NT2/D1 (cell line): ENCODE measurements around the gene PTPRN2.

Experiments used
- SUZ12 ChIP-seq: IDR thresholded peaks from 2 replicates; pipeline ENCODE4 v1.6.1; 2011; ENCODE audit not compliant: insufficient read length, insufficient read depth; ENCODE audit errors: extremely low read depth
- YY1 ChIP-seq: IDR thresholded peaks from 2 replicates; pipeline ENCODE4 v1.6.1; 2011; ENCODE audit not compliant: insufficient read length, insufficient read depth
- ZNF274 ChIP-seq: IDR thresholded peaks from 2 replicates; pipeline ENCODE4 v1.6.1; 2011; ENCODE audit warnings: mild to moderate bottlenecking, low read depth, low read length

- TF ChIP-seq YY1, result no peak
- TF ChIP-seq ZNF274, result no peak
- no peak for TF ChIP-seq SUZ12
Measured at GRCh38 chr7:157818701-157819454, 768.7 kb downstream of the PTPRN2 start.
